OCI-LY3 (cell line): ENCODE measurements around the gene OR52K2.

ENCODE experiments used
- H2AFZ ChIP-seq: fragments of 200-600, 300-600 bp; shearing (Covaris generic); 2 replicates; pipeline ENCODE4 v1.6.0; 2014; ENCODE audit warnings: antibody characterized with exemption, low read depth, low read length
- H3K27ac ChIP-seq: fragments of 200-600, 300-600 bp; sonication (generic); 2 replicates; pipeline ENCODE4 v1.5.1; 2014; ENCODE audit warnings: mild to moderate bottlenecking, low read length, moderate library complexity, mixed read lengths
- H3K27me3 ChIP-seq: fragments of 200-600, 300-600 bp; sonication (generic); 2 replicates; pipeline ENCODE4 v1.6.1; 2014; ENCODE audit warnings: low read depth, low read length, mixed read lengths
- H3K36me3 ChIP-seq: fragments of 200-600, 300-600 bp; sonication (generic); replicated peaks from 2 replicates; pipeline ENCODE3; 2014; ENCODE audit warnings: low read depth, low read length, mixed read lengths
- H3K4me1 ChIP-seq: fragments of 300-600, 200-600 bp; sonication (generic); 2 replicates; pipeline ENCODE4 v1.6.1; 2014; ENCODE audit warnings: low read length, mixed read lengths
- H3K4me2 ChIP-seq: fragments of 200-600, 300-600 bp; sonication (generic); 2 replicates; pipeline ENCODE4 v1.6.1; 2014; ENCODE audit warnings: low read length, mixed read lengths
- H3K4me3 ChIP-seq: fragments of 300-600, 200-600 bp; sonication (generic); 2 replicates; pipeline ENCODE4 v1.5.1; 2014; ENCODE audit warnings: antibody characterized with exemption, mild to moderate bottlenecking, low read length, moderate library complexity
- H3K79me2 ChIP-seq: fragments of 300-600, 200-600 bp; shearing (Covaris generic); 2 replicates; pipeline ENCODE4 v1.6.1; 2014; ENCODE audit warnings: mild to moderate bottlenecking, low read length, mixed read lengths
- H3K9ac ChIP-seq: fragments of 300-600, 200-600 bp; shearing (Covaris generic); 2 replicates; pipeline ENCODE4 v1.6.0; 2014; ENCODE audit warnings: mild to moderate bottlenecking, low read length, moderate library complexity
- H3K9me3 ChIP-seq: fragments of 200-600, 300-600 bp; shearing (Covaris generic); 2 replicates; pipeline ENCODE4 v1.6.1; 2014; ENCODE audit warnings: low read length, mixed read lengths; ENCODE audit not compliant: insufficient read depth
- H4K20me1 ChIP-seq: fragments of 200-600, 300-600 bp; sonication (generic); 2 replicates; pipeline ENCODE4 v1.6.1; 2016; ENCODE audit warnings: low read length, mixed read lengths; ENCODE audit not compliant: insufficient read depth
- EZH2phosphoT487 ChIP-seq: fragments of 200-600 bp; shearing (Covaris generic); IDR thresholded peaks from 2 replicates; pipeline ENCODE4 v1.6.1; 2018; ENCODE audit warnings: antibody characterized with exemption, mixed run types, low read depth
- TF ChIP-seq, protein P1 (sequence below): fragments of 200-600, 300-600 bp; sonication (generic); IDR thresholded peaks from 2 replicates; pipeline ENCODE4 v1.5.1; 2014; ENCODE audit warnings: antibody characterized with exemption, low read length, low read depth

OR52K2 gene

DNA sequence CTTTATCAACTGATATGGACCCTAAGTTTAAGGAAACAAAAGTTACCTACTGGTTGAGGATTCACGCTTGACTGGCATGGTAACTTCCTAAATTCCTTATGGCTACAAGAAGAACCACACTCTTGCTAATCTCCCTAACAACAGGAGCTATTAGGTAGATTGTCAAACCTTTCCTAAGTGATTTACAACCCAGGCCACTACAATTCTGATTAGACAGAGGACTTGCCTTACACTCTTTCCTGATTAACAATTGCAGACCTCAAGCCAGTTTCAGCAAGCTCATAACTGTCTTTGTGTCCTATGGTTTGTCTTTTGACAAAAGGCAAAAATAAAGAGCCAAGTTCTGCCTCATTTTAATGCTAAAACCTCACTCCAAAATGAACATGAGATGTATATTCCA, 16.3 kb downstream of the OR52K2 start:
- peaks cover 22% of the 10 kb centered on the region for H3K4me1 ChIP-seq
- H2AFZ ChIP-seq = no peak overlapping the region
- no peaks in the 10 kb centered on the region for H3K36me3 ChIP-seq
- H3K79me2 ChIP-seq = no peaks in the 10 kb centered on the region
- no peak overlapping the region for H3K4me2 ChIP-seq
- H3K27me3 ChIP-seq = no peaks in the 10 kb centered on the region
- H4K20me1 ChIP-seq = no peaks in the 10 kb centered on the region
- TF ChIP-seq, protein P1, sequence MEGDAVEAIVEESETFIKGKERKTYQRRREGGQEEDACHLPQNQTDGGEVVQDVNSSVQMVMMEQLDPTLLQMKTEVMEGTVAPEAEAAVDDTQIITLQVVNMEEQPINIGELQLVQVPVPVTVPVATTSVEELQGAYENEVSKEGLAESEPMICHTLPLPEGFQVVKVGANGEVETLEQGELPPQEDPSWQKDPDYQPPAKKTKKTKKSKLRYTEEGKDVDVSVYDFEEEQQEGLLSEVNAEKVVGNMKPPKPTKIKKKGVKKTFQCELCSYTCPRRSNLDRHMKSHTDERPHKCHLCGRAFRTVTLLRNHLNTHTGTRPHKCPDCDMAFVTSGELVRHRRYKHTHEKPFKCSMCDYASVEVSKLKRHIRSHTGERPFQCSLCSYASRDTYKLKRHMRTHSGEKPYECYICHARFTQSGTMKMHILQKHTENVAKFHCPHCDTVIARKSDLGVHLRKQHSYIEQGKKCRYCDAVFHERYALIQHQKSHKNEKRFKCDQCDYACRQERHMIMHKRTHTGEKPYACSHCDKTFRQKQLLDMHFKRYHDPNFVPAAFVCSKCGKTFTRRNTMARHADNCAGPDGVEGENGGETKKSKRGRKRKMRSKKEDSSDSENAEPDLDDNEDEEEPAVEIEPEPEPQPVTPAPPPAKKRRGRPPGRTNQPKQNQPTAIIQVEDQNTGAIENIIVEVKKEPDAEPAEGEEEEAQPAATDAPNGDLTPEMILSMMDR = no peak
- no peak for TF ChIP-seq EZH2phosphoT487
- peaks cover 13% of the 10 kb centered on the region for H3K9me3 ChIP-seq
- no peak overlapping the region for H3K9ac ChIP-seq
- no peak overlapping the region for H3K4me3 ChIP-seq
- H3K27ac ChIP-seq = no peak overlapping the region

DNA sequence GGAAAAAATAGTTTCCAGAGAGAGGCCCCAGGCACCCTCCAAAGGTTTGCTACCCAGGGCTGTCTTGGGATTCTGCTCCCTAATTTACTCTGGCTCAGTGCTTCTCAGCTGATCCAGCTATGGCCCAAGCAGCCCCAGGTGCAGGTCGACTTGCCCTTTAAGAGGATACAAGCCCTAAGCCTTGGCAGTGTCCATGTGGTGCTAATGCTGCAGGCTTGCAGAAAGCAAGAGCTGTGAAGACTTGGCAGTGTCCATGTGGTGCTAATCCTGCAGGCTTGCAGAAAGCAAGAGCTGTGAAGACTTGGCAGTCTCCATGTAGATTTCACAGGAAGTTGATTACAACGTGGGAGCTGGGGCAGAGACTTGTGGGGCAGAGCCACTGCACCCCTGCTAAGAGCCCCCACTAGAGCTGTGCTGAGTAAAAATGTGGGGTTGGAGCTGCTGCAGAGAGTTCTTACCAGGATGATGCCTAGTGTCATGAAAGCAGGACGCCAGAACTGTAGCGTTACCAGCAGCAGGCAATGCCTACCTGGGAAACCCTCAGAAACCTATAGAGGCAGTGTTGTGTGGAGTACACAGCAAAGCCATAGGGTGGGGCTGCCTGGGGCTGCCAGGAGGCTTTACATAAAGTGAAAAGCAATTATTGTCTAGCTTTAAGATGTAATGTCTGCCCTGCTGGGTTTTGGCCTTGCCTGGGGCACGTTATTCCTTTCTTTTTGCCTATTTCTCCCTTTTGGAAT, 17.2 kb downstream of the OR52K2 start:
- Histone ChIP-seq H3K9me3 (peaks cover 13% of the 10 kb centered on the region), H3K79me2 (no peaks in the 10 kb centered on the region), H3K4me1 (peaks cover 22% of the 10 kb centered on the region), H3K9ac (no peak overlapping the region), H3K27me3 (no peaks in the 10 kb centered on the region), H3K4me2 (no peak overlapping the region), H3K27ac (no peak overlapping the region), H3K4me3 (no peak overlapping the region), H2AFZ (no peak overlapping the region), H4K20me1 (no peaks in the 10 kb centered on the region), H3K36me3 (no peaks in the 10 kb centered on the region)
- no peak for TF ChIP-seq EZH2phosphoT487
- TF ChIP-seq, protein P1 = no peak

DNA sequence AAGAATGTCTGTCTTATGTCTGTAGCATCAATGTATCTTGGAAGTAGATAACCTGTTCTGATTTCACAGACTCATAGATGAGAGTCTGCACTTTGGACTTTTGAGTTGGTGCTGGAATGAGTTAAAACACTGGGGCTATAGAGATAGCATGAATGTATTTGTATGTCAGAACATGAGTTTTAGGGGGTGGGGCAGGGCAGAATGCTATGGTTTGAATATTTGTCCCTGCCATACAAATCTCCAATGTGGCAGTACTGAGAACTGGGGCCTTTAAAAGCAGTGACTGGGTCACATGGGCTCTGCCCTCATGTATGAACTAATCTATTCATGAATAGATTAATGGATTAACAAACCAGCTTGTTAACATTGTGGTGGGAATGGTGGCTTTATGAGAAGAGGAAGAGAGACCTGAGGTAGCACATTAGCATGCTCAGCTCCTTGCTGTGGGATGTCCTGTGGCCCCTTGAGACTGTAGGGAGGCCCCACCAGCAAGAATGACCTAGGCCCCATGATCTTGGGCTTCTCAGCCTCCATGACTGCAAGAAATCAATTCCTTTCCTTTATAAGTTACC, 17.9 kb downstream of the OR52K2 start:
- Histone ChIP-seq H3K4me1 (peaks cover 22% of the 10 kb centered on the region), H3K36me3 (no peaks in the 10 kb centered on the region), H3K4me2 (peak overlapping the region; percentile 49), H3K9me3 (peaks cover 13% of the 10 kb centered on the region), H3K79me2 (no peaks in the 10 kb centered on the region), H2AFZ (no peak overlapping the region), H3K27ac (no peak overlapping the region), H3K9ac (no peak overlapping the region), H4K20me1 (no peaks in the 10 kb centered on the region), H3K27me3 (no peaks in the 10 kb centered on the region), H3K4me3 (no peak overlapping the region)
- TF ChIP-seq EZH2phosphoT487 = no peak
- TF ChIP-seq, protein P1 = no peak

DNA sequence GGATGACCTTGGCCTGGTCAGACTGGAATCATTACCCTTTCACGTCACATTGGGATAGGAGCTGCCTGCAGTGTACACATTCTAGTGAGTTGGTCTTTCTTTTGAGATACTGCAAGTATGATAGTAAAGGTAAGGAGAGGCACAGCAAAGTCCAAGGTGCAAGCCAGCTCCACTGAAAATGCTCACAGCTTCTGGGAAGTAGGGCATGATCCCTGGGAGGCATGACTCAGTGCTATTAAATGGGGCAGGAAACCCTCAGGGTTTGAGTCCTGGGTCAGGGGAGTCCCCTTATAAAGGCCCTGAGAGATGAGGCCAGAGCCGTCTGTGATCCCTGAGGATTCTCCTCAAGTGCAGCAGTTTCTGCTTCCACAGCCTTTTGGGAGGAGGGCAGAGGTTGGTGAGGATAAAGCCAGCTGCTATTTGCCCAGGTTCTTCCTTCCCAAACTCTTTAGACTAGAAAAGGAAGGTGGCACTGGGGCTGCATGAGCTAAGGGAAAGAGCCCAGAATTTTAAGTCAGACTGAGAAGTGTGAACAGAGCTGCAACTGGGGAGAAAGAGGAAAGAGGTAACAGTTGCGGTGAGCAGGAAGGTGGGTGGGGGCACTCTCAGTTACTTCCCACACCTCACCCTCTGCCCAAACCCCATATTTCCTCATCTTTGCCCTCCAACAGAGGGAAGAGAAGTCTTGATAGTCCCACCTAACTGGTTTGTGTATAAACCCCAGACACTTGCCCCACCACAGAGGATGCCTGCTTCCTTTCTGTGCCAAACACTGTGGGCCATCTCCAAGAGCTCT, 18.9 kb downstream of the OR52K2 start:
- H3K79me2 ChIP-seq = no peaks in the 10 kb centered on the region
- H3K4me3 ChIP-seq = no peak overlapping the region
- peak overlapping the region; percentile 49 for H3K4me2 ChIP-seq
- H3K36me3 ChIP-seq = no peaks in the 10 kb centered on the region
- H3K27ac ChIP-seq = no peak overlapping the region
- no peak overlapping the region for H3K9ac ChIP-seq
- H3K9me3 ChIP-seq = peaks cover 13% of the 10 kb centered on the region
- H3K4me1 ChIP-seq = peaks cover 22% of the 10 kb centered on the region
- TF ChIP-seq EZH2phosphoT487 = no peak
- TF ChIP-seq, protein P1 = no peak
- H2AFZ ChIP-seq = no peak overlapping the region
- H4K20me1 ChIP-seq = no peaks in the 10 kb centered on the region
- H3K27me3 ChIP-seq = no peaks in the 10 kb centered on the region
